Transverse colon (tissue), 4 donors: ENCODE measurements around the gene ME3. TPM values are rescaled to one million over a fixed set of nuclear protein-coding genes. Genes with fewer than 3 reads are reported as not detected.

Experiments used
- DNase-seq: peaks from one replicate; pipeline ENCODE4 v3.0.0-alpha.2; 2019
- H3K27ac ChIP-seq, 4 donors: fragments of 200-600 bp; sonication (generic); 2 replicates each; pipeline ENCODE4 v1.5.1; 2016 to 2018; ENCODE audit warnings: inconsistent platforms in 4 of 4
- H3K27me3 ChIP-seq: fragments of 200-600 bp; sonication (generic); 2 replicates; pipeline ENCODE4 v1.5.1; 2017; ENCODE audit warnings: inconsistent platforms
- H3K36me3 ChIP-seq, 4 donors: fragments of 200-600 bp; sonication (generic); 2 replicates each; pipeline ENCODE4 v1.5.1; 2017 to 2019; ENCODE audit warnings: inconsistent platforms in 4 of 4
- H3K4me1 ChIP-seq, 4 donors: fragments of 200-600 bp; sonication (generic); 2 replicates each; pipeline ENCODE4 v1.5.1; 2017 to 2020; ENCODE audit warnings: inconsistent platforms in 4 of 4
- H3K4me3 ChIP-seq, 4 donors: fragments of 200-600 bp; sonication (generic); 1 replicate in 1 of 4; 2 replicates in 3 of 4; pipeline versions ENCODE4 v1.5.1 to v1.6.1; 2017 to 2019; ENCODE audit warnings: inconsistent platforms in 4 of 4
- H3K9me3 ChIP-seq, 2 donors: fragments of 200-600 bp; sonication (generic); 2 replicates each; pipeline ENCODE4 v1.5.1; 2017 to 2019; ENCODE audit warnings: inconsistent platforms in 2 of 2
- EP300 ChIP-seq: sonication (generic); formaldehyde crosslinking; IDR thresholded peaks from one replicate; pipeline ENCODE4 v1.6.1; 2017; ENCODE audit warnings: antibody characterized with exemption, low read depth
- POLR2A ChIP-seq: fragments of 450-650 bp; IDR thresholded peaks from one replicate; pipeline ENCODE4 v1.6.1; 2016; ENCODE audit warnings: antibody characterized with exemption, mild to moderate bottlenecking, moderate library complexity
- POLR2AphosphoS5 ChIP-seq, 3 donors: sonication (generic); formaldehyde crosslinking; IDR thresholded peaks; one replicate each; pipeline ENCODE4 v1.6.1; 2016; ENCODE audit warnings: antibody characterized with exemption in 3 of 3
- WGBS, 2 donors: methylation state at CpG; one replicate each; pipeline ENCODE4 v1.1.5; 2018; ENCODE audit warnings: low coverage in 1 of 2; 5-methylcytosine and 5-hydroxymethylcytosine counted together
- in situ Hi-C, 4 donors: fragments of 200-750 bp; cut with MboI; loops; one replicate each; pipeline versions ENCODE4 v1.15.0 to v1.15.1; 2017; ENCODE audit warnings: low sequenced_read_pairs in 3 of 4, low pct_ligation_motif_present in 1 of 4, low pct_unique_long_range_greater_than_20kb in 1 of 4
- intact Hi-C: fragments of 100-400 bp; cut with DNase I; formaldehyde crosslinking; loops from one replicate; pipeline ENCODE4 v1.15.1; 2023; ENCODE audit warnings: low total_unique reads
- total RNA-seq, 4 donors: library from RNA; depleted of rRNA; stranded (reverse); fragments of >200 nt; gene quantifications; one replicate each; pipeline ENCODE4 v1.1.0, GENCODE V29; 2016
- TF ChIP-seq, protein P1 (sequence below), 5 experiments: fragments of 200-600 bp in 3 of 5; fragments of 450-650 bp in 2 of 5; sonication (generic) in 3 of 5; IDR thresholded peaks; 1 replicate in 2 of 5; 2 replicates in 3 of 5; pipeline ENCODE4 v1.5.1; 2016 to 2017; ENCODE audit warnings: antibody characterized with exemption in 5 of 5, inconsistent platforms in 3 of 5, mild to moderate bottlenecking in 2 of 5, moderate library complexity in 1 of 5

The ME3 gene
- total RNA-seq, 4 donors from 2014 or later, result 91.8 to 258 (median 116) TPM

DNA sequence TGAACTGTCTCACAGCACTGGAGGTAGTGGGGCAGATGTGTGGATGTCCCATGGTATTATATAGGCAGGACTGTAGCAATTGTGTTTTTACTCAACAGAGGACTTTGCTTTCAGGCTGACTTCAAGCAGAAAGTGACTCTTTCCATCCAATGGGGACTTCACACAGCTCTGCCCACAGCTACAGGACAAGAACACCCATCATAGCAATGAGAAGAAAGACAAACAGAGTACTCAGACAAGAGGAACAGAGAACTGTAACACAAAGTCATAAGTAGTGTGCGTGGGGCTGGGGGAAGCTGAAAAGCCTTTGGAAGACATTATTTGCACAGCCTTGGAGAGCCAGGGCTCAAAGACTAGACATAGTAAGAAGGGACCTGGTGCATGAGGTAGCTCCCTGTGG lies 227.4 kb downstream of the ME3 start:
- in situ Hi-C loops, result no loop called here
- no peaks in the 10 kb centered on the region for H3K36me3 ChIP-seq
- TF ChIP-seq EP300 (no peak), POLR2AphosphoS5 (IDR thresholded peaks at IDR 0.05) (no peak), POLR2A (no peak)
- TF ChIP-seq, protein P1, sequence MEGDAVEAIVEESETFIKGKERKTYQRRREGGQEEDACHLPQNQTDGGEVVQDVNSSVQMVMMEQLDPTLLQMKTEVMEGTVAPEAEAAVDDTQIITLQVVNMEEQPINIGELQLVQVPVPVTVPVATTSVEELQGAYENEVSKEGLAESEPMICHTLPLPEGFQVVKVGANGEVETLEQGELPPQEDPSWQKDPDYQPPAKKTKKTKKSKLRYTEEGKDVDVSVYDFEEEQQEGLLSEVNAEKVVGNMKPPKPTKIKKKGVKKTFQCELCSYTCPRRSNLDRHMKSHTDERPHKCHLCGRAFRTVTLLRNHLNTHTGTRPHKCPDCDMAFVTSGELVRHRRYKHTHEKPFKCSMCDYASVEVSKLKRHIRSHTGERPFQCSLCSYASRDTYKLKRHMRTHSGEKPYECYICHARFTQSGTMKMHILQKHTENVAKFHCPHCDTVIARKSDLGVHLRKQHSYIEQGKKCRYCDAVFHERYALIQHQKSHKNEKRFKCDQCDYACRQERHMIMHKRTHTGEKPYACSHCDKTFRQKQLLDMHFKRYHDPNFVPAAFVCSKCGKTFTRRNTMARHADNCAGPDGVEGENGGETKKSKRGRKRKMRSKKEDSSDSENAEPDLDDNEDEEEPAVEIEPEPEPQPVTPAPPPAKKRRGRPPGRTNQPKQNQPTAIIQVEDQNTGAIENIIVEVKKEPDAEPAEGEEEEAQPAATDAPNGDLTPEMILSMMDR (IDR thresholded peaks at IDR 0.05), result no peak

DNA sequence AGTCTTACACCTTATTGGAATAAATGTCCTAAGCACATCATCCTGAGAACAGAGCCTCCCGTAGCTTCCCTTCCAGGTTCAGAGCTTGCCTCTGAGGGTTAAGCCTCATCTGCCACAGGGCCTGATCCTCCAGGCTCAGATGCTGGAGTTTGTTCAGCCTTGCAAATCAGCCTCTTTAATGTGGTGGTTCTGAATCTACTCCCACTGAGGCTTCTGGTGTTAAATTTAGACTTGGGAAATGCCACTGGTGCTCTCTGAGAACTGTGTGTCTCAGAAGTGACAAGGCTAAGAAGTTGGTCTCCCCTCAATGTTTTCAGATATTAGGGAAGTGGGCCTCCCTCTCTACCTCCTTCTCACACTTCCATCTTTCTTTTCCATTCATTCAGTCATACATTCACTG lies 229.0 kb downstream of the ME3 start:
- Histone ChIP-seq H3K27me3 (no peaks in the 10 kb centered on the region), H3K9me3 (no peaks in the 10 kb centered on the region), H3K4me1 (no peaks in the 10 kb centered on the region), H3K4me3 (no peak overlapping the region), H3K27ac (no peak overlapping the region), H3K36me3 (no peaks in the 10 kb centered on the region)
- intact Hi-C loops (no loop called here), in situ Hi-C loops (no loop called here)
- no peak for DNase-seq
- TF ChIP-seq EP300, result no peak
- TF ChIP-seq POLR2AphosphoS5 (IDR thresholded peaks at IDR 0.05), result no peak
- TF ChIP-seq, protein P1 (IDR thresholded peaks at IDR 0.05), result no peak
- no peak for TF ChIP-seq POLR2A
- WGBS, 2 donors, result 0% methylated on average over 1 of the region's 1 CpG

More for the DNA sequence above, 227.4 kb downstream of the ME3 start:
- intact Hi-C loops, result no loop called here
- H3K27me3 ChIP-seq, result no peaks in the 10 kb centered on the region
- no peak overlapping the region for H3K4me3 ChIP-seq
- DNase-seq, result no peak
- 80% methylated on average over 1 of the region's 1 CpG; no CpG with 5 or more reads in 1 of the 2 donors for WGBS, 2 donors
- H3K4me1 ChIP-seq, result no peaks in the 10 kb centered on the region
- no peak overlapping the region for H3K27ac ChIP-seq
- no peaks in the 10 kb centered on the region for H3K9me3 ChIP-seq

DNA sequence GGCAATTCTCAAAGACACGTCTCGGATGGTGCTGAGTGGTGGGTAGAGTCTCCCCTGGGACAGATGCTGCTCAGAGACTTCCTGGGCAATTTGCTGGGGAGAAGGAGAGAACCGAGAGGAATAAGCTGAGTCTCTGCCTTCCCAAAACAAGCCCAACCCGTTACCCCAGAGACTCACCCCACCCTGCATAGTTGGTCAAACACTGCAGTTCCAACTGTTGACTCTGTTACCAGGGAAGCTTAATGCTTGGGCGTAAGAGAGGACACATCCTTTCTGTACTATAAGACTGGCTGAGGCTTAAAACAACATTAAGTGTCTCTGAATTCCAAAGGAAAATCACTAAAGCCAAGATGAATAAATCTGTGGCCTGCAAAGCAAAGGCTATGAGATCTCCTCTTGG lies 229.6 kb downstream of the ME3 start:
- no peaks in the 10 kb centered on the region for H3K9me3 ChIP-seq
- in situ Hi-C loops, result no loop called here
- no peak overlapping the region for H3K4me3 ChIP-seq
- H3K36me3 ChIP-seq, result no peaks in the 10 kb centered on the region
- TF ChIP-seq, protein P1 (IDR thresholded peaks at IDR 0.05), result no peak
- TF ChIP-seq POLR2A (no peak), POLR2AphosphoS5 (IDR thresholded peaks at IDR 0.05) (no peak), EP300 (no peak)
- H3K27ac ChIP-seq, result no peak overlapping the region
- 79% methylated on average over 5 of the region's 5 CpGs; no CpG with 5 or more reads in 1 of the 2 donors for WGBS, 2 donors
- no peak for DNase-seq
- intact Hi-C loops, result no loop called here
- no peaks in the 10 kb centered on the region for H3K4me1 ChIP-seq
- H3K27me3 ChIP-seq, result no peaks in the 10 kb centered on the region

DNA sequence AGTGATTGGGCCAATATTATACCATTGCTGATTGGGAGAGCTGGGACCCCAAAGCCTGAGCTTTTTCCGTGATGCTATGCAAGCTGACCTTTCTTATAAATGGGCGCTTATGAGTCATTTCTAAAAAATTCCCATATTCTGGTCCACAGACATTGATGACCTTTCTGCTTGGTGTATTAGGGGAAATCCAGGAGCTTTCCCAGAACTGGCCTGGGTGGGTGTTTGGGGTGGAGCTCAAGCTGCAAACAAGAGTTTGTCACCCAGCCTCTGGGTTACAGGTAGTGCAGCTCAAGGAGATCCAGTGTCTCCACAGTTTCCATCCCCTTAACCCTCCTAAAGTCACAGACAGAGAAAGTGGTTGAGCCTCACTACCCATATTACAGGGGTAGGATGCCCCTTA lies 230.0 kb downstream of the ME3 start:
- DNase-seq, result no peak
- H3K36me3 ChIP-seq, result no peaks in the 10 kb centered on the region
- intact Hi-C loops (no loop called here), in situ Hi-C loops (no loop called here)
- H3K27ac ChIP-seq, result no peak overlapping the region
- 89% methylated on average over 2 of the region's 2 CpGs; no CpG with 5 or more reads in 1 of the 2 donors for WGBS, 2 donors
- TF ChIP-seq POLR2AphosphoS5 (IDR thresholded peaks at IDR 0.05) (no peak), EP300 (no peak), POLR2A (no peak)
- TF ChIP-seq, protein P1 (IDR thresholded peaks at IDR 0.05), result no peak
- no peaks in the 10 kb centered on the region for H3K9me3 ChIP-seq
- no peak overlapping the region for H3K4me3 ChIP-seq
- H3K27me3 ChIP-seq, result no peaks in the 10 kb centered on the region
- no peaks in the 10 kb centered on the region for H3K4me1 ChIP-seq
